ENCODE results near the gene SLCO2A1. TPM values are rescaled to one million over a fixed set of nuclear protein-coding genes. Genes with fewer than 3 reads are reported as not detected.
"Not testable (repeated sequence)": the region's sequence is repeated elsewhere in the genome, so short reads cannot be mapped to it uniquely, and the experiment has no call there.

Gene SLCO2A1
- 1 to 10 TPM in 8 of 10 donors, under 1 TPM in 2; 0.88 to 6.6 (median 1.2) TPM for polyA plus RNA-seq (ENCODE audit: insufficient read length in 10 of 10)
- long read RNA-seq, donor 1: 0 reads
- long read RNA-seq, donor 2: 0 reads
- long read RNA-seq, donor 3: 0 reads
- long read RNA-seq, donor 4: 0 reads
- long read RNA-seq, donor 5: 0 reads
- long read RNA-seq, donor 6: 0 reads
- long read RNA-seq, donor 7: 0 reads
- long read RNA-seq, donor 8: 0 reads
- long read RNA-seq, donor 9: 0 reads

GRCh38 chr3:134029734-134030378, at the start of gene SLCO2A1:
Gene SLCO2A1, minus strand, starts transcription at chr3:134029925. Its CDS starts 123 bp downstream, at chr3:134029802.
- peak in 2 of 3 donors; percentile 28 to 71 for DNase-seq

- no peak for DNase-seq
These were observed 49.4 kb upstream of the SLCO2A1 start for GRCh38 chr3:134079111-134079547.

DNA sequence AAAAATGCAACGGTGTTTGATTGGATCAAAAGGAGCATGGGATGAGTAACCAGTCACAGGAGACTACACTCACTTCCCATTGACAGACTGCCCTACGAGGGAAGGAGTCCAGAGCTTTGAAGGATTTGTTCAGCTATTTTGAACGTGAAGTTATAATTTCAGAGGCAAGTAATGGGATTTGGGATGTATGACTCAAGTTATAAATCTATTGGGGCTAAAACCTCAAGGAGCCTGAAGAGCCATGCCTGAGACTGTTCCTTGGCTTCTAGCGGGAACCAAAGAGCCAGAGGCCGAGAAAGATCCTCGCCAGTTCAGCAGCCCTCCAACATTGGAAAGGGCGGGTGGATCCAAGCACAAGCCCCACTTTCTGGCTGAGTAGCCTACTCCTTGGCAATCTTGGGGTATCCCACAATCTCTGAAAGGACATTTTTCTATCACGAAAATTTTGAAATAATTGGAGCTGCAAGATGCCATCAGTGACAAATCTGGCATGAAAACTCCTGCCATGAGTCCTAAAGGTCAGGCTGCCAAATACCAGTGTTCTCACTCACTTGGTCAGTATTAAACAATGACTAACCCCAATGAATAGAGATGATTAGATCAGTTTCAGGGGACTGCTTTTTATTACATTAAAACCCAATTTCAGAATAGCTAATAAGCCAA, 48.6 kb upstream of the SLCO2A1 start:
- no peak for DNase-seq

DNA sequence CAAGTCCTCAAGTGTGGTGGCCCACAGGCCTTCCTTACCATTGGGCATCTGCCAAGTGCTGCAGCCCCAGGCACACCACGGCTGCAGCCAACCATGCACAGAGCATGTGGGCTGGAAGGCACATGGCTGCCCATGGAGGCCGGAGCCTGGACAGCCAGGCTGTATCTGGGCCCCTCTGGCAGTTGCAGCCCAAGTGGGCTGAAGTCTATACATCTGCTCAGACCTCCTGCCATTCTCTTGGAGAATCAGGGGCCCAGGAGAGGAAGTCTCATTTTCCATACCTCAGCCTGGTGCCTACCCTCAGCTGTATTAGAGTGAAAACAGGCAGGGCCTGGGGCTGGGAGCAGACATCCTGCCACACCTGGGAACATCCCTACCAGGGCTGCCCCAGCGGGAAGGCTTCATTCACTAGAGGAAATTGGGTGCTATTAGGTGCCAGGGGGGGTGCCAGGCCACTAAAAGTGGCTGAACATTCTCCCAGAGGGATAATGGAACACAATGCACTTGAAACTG, 48.0 kb upstream of the SLCO2A1 start:
- DNase-seq: no peak

DNA sequence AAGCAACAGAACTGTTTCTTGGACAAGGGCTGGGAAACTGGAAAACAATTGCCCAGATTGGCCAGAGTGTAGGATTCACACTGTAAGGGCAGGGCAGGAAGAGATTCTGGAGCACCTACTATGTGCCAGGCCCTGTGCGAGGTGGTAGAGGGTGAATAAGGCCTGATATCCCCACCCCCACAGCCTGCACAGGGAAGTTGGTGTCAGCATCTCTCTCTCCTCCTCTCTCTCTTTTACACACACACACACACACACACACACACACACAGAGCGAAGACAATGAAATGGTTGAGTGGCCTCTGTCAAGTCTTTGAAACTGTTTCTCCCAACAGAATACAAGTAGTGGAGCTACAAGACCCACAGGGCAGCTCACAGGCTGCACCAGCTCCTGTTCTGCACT, 47.1 kb upstream of the SLCO2A1 start:
- DNase-seq: no peak

GRCh38 chr3:134075846-134076245, 46.1 kb upstream of the SLCO2A1 start:
- DNase-seq: no peak

- no peak for DNase-seq
These were observed 45.8 kb upstream of the SLCO2A1 start for GRCh38 chr3:134075568-134075825.

DNA sequence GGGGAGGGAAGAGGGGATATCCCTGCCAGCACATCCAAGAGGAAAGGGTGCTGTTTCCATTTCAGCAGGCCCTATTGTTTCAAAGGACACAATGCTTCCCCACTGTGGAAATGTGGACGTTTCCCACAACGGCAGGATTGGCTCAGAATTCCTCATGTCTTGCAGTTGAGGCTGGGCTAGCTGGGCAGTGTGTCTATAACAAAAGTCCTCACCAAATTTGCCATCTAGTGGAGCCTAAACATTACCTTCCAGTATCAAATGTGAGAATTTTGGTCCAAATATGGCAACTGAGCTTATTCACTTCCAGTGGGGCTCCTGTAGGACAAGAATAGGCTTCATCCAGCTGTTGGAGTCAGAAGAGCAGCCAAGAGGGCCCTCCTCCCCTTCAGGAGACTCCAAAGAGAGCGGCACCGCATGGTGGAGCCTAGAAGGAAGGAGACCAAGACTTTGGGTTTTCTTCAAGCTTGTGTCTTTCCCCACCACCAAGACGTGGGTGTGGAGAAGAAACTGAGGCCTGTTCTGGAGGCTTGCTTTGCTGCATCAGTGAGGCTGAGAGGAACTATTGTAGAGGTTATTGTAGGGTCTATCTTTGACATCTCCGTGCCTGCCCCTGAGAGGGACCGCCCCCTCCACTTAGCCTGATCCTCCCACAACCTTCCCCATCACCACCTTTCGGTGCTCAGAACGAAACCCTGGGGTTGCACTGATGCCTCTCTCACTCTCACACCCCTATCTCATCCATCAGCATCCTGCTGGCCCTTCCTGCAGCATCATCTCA, 45.3 kb upstream of the SLCO2A1 start:
- no peak for DNase-seq

DNA sequence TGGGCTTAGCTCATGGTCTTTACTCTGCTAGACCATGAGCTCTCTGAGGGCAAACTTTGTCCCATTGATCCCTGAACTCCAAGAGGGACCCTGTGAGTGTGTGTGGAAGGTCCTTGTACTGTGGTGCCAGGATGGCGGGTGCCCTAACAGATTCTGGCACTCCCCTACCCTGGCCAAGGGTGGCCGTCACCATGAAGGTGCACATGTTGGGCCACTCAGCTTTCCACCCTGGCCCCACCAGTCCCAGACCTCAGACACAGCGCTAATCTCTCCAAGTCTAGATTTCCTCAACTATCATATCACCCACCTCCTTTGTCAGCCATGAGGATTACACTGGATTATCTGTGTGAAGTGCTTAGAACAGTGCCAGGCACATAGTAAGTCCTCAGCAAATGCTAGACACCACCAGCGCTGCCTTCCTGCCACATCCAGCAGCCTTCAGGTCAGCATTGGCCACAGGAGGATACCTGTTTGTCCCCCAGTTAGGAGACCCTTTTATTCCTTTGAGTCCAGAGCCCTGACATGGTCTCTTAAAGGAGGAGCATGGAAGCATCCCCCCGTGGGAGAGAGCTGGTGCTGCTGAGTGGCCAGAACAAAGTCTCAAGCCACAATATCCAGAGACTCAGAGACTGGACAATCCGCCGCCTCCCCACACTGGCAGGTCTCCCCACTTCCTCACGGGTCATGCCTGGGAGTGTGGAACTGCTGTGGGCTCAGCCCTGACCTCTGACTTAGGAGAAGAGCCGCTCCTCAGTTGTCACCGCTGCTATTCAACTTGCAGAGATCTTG, 44.5 kb upstream of the SLCO2A1 start:
- DNase-seq: no peak

DNA sequence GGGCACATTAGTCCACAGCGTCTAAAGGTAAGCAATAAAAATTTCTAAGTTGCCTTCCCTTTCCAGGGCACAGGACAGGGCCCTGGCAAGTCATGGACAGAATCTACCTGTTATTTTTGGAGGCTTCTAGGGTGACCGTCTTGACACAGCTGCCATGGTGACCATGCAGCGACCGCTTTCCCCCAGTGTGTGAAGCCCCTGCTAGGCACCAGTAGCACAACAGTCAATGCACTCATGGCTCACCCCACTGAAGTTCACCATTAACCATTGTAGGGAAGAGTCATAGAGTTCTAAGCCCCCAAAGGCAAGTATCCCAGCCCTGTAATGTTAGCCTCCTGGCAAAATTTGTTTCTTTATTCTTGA, 43.8 kb upstream of the SLCO2A1 start:
- no peak for DNase-seq

- DNase-seq: no peak
These were observed 43.3 kb upstream of the SLCO2A1 start for GRCh38 chr3:134072881-134073582.

- not testable (repeated sequence) for DNase-seq
These were observed 40.6 kb upstream of the SLCO2A1 start for GRCh38 chr3:134070281-134070680.

DNA sequence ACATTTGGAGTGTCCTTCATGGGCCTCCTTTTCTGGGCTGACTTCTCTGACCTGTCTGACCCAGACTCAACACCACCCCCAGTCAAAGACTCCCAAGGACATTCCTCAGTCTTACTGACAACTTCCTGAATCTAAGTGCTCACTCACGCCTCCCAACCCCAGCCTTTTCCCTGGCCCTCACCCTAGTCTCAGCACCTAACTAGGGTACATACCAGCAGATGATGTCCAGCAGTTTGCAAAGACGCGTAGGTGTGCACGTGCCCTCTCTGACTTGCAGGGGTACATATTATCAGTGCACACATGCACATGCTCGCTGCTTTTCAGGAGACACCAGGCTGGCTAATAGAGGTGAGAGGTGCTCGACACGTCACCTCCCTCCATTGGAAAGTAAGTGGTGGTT, 38.7 kb upstream of the SLCO2A1 start:
- no peak for DNase-seq

- no peak for DNase-seq
These were observed 37.9 kb upstream of the SLCO2A1 start for GRCh38 chr3:134067531-134068161.

DNA sequence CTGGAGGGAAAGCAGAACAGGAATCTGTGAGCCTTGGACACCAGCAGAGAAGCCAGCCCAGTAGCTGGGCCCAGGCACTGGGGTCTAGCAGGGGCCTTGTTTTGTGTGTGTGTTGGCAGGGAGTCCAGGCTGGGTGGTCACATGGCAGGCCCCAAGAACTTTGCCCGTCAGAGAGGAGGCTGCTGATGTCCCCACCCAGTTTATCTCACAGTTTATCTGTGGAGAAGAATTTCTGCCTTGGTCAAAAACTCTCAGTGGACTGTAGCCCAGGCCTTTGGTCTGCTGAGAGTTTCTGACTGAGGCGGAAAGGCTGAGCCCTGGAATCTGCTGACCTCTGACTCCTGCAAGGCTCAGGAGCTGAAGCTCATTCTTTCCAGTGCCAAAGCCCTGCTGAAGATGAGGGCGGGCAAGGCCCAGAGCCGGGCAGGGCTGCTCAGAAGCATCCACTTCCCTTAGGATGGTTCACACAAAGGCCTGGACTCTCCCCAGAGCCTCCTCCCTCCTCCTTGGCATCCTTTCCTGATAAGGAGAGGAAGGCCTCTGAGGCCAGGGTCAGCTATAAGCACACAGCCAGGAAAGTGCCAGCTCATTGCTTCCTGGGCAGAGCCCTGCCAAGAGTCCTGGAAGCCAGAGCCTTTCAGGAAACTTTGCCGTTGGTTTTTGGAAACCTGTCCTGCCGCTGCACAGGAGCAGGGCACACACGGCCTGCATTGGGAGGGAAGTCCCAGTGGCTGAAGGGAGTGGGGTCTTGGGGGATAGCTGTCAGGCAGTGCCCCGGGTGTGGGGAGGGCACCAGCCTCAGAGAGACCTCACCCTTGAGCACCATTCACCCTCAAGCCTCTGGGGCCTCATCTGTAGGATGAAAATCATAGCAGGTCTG, 37.2 kb upstream of the SLCO2A1 start:
- no peak for DNase-seq

GRCh38 chr3:134066158-134066541, 36.4 kb upstream of the SLCO2A1 start:
- DNase-seq: no peak

DNA sequence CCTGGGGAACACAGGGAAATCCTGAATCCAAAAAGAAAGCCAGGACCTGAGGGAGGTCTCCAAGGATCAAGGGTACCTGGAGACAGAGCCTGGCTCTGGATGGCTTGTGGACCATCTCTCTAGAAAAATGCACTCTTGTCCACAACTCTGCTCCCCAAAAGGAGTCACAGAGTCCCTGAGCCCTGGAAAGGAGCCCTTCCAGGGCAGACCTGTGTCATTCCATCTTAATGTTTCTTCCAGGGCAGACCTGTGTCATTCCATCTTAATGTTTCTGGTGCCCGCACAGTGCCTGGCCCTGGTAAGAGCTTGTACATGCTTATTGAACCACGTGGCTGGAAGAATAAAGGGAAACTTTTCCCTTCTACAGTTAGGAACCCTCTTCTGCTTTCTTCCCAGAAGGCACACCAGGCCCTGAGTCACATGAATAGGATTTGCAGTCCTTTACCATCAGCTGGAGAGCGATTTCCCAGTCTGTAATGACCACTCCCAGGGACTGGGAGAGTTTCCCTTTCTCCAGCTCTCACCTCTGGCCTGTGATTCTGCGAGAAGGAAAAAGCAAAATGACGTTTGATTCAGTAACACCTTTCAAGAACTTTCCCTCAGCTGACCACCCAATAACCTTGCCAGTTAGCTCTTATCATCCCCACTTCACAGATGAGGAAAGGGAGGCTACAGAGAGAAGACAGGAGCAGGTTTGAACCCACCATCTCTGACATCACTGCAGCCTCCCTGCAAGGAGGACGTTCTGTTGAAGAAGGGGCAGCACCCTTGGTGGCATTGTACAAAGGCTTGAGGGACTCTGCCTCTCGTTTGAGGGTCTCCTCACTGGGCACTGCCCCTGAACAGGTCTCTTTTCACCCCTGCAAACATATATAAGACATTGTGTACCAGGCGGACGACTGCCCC, 35.8 kb upstream of the SLCO2A1 start:
- no peak for DNase-seq

GRCh38 chr3:134064081-134064480, 34.4 kb upstream of the SLCO2A1 start:
- DNase-seq: no peak

All from muscle of back (tissue), 13 donors.